HepG2 (cell line): Measurements from ENCODE around the gene INPP5K. TPM values are rescaled to one million over a fixed set of nuclear protein-coding genes. Genes with fewer than 3 reads are reported as not detected.
A peak's percentile ranks its signal among the peaks of the same experiment; 100 is the strongest.

Source experiments
- CREM ChIP-seq, 2 experiments: sonication (generic) in 1 of 2; formaldehyde crosslinking in 1 of 2; IDR thresholded peaks; 2 replicates each; pipeline versions ENCODE4 v1.4.0 to v1.6.1; 2016 to 2020; ENCODE audit warnings: antibody characterized with exemption in 1 of 2, mild to moderate bottlenecking in 1 of 2, missing genetic modification reagents in 1 of 2
- HNRNPUL1 ChIP-seq: fragments of 200-400 bp; formaldehyde crosslinking; IDR thresholded peaks from 2 replicates; pipeline ENCODE4 v1.6.1; 2017; ENCODE audit warnings: low read depth, mild to moderate bottlenecking, low read length, moderate library complexity
- PHB2 ChIP-seq: fragments of 450-650 bp; IDR thresholded peaks from 2 replicates; pipeline ENCODE4 v1.6.1; 2018; ENCODE audit not compliant: partially characterized antibody
- PPARG ChIP-seq: conservative IDR thresholded peaks from 2 replicates; pipeline ENCODE4 v1.6.1; 2016; ENCODE audit warnings: missing biosample characterization, missing genetic modification reagents
- ZNF121 ChIP-seq: sonication (generic); formaldehyde crosslinking; IDR thresholded peaks from 2 replicates; pipeline ENCODE4 v1.5.0; 2020; ENCODE audit warnings: mild to moderate bottlenecking, missing genetic modification reagents
- ZNF326 ChIP-seq: sonication (generic); formaldehyde crosslinking; IDR thresholded peaks from 2 replicates; pipeline ENCODE4 v1.4.0; 2020; ENCODE audit warnings: missing genetic modification reagents, borderline replicate concordance
- ZNF562 ChIP-seq: sonication (generic); formaldehyde crosslinking; IDR thresholded peaks from 2 replicates; pipeline ENCODE4 v1.8.0; 2022; ENCODE audit warnings: missing genetic modification reagents, borderline replicate concordance
- ZNF607 ChIP-seq: sonication (generic); formaldehyde crosslinking; IDR thresholded peaks from 2 replicates; pipeline ENCODE4 v1.5.1; 2020; ENCODE audit warnings: missing genetic modification reagents, mild to moderate bottlenecking, borderline replicate concordance
- ZNF652 ChIP-seq: IDR thresholded peaks from 2 replicates; pipeline ENCODE4 v1.6.1; 2016; ENCODE audit warnings: low read depth, borderline replicate concordance
- polyA plus RNA-seq, 8 experiments: library from polyadenylated mRNA; depleted of rRNA in 3 of 8; stranded (reverse) in 7 of 8; unstranded in 1 of 8; fragments of >200 nt; fragmentation: Illumina TruSeq in 4 of 8; extraction: Trizol in 4 of 8; gene quantifications; 2 replicates each; pipeline versions ENCODE4 v1.2.1 to v1.2.3, GENCODE V29; 2011 to 2016; ENCODE audit warnings: low read depth in 4 of 8, missing spikeins in 1 of 8, mixed read lengths in 1 of 8; ENCODE audit not compliant: insufficient read depth in 1 of 8
- total RNA-seq, 5 experiments: library from RNA; depleted of rRNA; stranded (reverse); fragments of >200 nt; fragmentation: Illumina TruSeq; extraction: Trizol; gene quantifications; 2 replicates each; pipeline ENCODE4 v1.2.3, GENCODE V29; 2016; ENCODE audit warnings: low read depth in 1 of 5
- TF ChIP-seq, protein P1 (sequence below): sonication (generic); formaldehyde crosslinking; IDR thresholded peaks from 2 replicates; pipeline ENCODE4 v1.4.0; 2020; ENCODE audit warnings: missing genetic modification reagents
- TF ChIP-seq, protein P2 (sequence below): sonication (generic); formaldehyde crosslinking; IDR thresholded peaks from 2 replicates; pipeline ENCODE4 v1.5.1; 2020; ENCODE audit warnings: mild to moderate bottlenecking, missing genetic modification reagents, moderate library complexity
- TF ChIP-seq, protein P3 (sequence below): sonication (generic); IDR thresholded peaks from 2 replicates; pipeline ENCODE4 v1.6.1; 2016; ENCODE audit warnings: low read depth, borderline replicate concordance
- TF ChIP-seq, protein P4 (sequence below): sonication (generic); formaldehyde crosslinking; IDR thresholded peaks from 2 replicates; pipeline ENCODE4 v1.4.0; 2020; ENCODE audit warnings: missing genetic modification reagents
- TF ChIP-seq, protein P5 (sequence below): IDR thresholded peaks from 2 replicates; pipeline ENCODE4 v1.6.1; 2016; ENCODE audit warnings: low read depth, control low read depth

The INPP5K gene
- total and polyA plus RNA-seq, 2 of the 13 experiments (the other 11 are each of a cell fraction or from before 2014, with no cell fraction given) = 4.8 to 9.6 TPM

DNA sequence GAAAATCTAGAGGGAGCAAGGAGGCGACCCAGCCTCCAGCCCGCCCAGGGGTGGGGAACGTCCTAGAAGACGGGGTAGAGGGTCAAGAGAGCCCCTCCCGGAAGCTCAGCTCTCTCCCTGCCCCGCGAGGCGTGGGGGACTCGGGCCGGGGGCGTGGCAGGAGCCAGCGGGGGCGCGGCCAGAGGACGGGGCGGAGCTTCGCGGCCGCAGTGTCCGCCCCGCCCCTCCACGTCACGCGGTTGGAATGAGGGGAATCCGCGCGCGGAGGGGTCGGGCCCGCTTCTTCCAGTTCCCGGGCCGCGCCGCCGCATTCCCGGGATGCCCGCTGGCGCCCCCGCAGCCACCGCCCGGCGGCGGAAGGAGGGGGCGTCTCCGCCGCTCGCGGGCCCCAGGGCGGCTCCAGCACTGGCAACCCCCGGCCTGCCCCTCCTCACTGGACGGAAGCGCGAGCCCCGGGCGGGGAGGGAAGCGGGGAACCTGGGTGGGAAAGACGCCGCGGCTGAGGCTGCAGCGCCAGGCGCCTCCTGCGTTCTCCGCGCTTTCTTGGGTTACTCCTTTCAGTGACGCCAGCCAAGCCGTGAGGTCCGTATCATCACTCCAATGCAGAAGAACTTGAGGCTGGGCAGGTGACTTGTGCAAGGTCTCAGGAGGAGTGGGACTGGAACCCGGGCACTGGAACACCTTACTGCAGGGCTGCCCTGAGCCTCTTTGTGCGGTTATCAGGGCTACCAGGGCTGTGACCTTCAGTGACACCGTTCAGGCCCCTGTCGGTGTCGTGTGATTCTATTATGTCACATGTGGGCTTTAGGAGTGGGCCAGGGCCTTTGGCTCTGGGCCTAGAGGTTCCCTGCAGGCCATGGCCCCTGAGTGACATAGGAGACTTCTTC is 28.2 kb downstream of the INPP5K start (continued):
- TF ChIP-seq, protein P1, sequence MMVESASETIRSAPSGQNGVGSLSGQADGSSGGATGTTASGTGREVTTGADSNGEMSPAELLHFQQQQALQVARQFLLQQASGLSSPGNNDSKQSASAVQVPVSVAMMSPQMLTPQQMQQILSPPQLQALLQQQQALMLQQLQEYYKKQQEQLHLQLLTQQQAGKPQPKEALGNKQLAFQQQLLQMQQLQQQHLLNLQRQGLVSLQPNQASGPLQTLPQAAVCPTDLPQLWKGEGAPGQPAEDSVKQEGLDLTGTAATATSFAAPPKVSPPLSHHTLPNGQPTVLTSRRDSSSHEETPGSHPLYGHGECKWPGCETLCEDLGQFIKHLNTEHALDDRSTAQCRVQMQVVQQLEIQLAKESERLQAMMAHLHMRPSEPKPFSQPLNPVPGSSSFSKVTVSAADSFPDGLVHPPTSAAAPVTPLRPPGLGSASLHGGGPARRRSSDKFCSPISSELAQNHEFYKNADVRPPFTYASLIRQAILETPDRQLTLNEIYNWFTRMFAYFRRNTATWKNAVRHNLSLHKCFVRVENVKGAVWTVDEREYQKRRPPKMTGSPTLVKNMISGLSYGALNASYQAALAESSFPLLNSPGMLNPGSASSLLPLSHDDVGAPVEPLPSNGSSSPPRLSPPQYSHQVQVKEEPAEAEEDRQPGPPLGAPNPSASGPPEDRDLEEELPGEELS (CRISPR knock-in tag) = no peak
- TF ChIP-seq ZNF121 (CRISPR knock-in tag) (no peak), PHB2 (no peak), CREM (IDR thresholded peaks at IDR 0.05) (no peak), CREM (CRISPR knock-in tag; IDR thresholded peaks at IDR 0.05) (no peak), ZNF652 (CRISPR knock-in tag) (no peak), ZNF326 (CRISPR knock-in tag) (no peak), ZNF562 (CRISPR knock-in tag) (no peak), HNRNPUL1 (no peak), ZNF607 (CRISPR knock-in tag) (peak; percentile 45; the same call in 1 of the 2 replicates), PPARG (CRISPR knock-in tag) (no peak)
- TF ChIP-seq, protein P2, sequence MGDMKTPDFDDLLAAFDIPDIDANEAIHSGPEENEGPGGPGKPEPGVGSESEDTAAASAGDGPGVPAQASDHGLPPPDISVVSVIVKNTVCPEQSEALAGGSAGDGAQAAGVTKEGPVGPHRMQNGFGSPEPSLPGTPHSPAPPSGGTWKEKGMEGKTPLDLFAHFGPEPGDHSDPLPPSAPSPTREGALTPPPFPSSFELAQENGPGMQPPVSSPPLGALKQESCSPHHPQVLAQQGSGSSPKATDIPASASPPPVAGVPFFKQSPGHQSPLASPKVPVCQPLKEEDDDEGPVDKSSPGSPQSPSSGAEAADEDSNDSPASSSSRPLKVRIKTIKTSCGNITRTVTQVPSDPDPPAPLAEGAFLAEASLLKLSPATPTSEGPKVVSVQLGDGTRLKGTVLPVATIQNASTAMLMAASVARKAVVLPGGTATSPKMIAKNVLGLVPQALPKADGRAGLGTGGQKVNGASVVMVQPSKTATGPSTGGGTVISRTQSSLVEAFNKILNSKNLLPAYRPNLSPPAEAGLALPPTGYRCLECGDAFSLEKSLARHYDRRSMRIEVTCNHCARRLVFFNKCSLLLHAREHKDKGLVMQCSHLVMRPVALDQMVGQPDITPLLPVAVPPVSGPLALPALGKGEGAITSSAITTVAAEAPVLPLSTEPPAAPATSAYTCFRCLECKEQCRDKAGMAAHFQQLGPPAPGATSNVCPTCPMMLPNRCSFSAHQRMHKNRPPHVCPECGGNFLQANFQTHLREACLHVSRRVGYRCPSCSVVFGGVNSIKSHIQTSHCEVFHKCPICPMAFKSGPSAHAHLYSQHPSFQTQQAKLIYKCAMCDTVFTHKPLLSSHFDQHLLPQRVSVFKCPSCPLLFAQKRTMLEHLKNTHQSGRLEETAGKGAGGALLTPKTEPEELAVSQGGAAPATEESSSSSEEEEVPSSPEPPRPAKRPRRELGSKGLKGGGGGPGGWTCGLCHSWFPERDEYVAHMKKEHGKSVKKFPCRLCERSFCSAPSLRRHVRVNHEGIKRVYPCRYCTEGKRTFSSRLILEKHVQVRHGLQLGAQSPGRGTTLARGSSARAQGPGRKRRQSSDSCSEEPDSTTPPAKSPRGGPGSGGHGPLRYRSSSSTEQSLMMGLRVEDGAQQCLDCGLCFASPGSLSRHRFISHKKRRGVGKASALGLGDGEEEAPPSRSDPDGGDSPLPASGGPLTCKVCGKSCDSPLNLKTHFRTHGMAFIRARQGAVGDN = peak; percentile 79
- TF ChIP-seq, protein P3, sequence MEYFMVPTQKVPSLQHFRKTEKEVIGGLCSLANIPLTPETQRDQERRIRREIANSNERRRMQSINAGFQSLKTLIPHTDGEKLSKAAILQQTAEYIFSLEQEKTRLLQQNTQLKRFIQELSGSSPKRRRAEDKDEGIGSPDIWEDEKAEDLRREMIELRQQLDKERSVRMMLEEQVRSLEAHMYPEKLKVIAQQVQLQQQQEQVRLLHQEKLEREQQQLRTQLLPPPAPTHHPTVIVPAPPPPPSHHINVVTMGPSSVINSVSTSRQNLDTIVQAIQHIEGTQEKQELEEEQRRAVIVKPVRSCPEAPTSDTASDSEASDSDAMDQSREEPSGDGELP = no peak
- TF ChIP-seq, protein P4, sequence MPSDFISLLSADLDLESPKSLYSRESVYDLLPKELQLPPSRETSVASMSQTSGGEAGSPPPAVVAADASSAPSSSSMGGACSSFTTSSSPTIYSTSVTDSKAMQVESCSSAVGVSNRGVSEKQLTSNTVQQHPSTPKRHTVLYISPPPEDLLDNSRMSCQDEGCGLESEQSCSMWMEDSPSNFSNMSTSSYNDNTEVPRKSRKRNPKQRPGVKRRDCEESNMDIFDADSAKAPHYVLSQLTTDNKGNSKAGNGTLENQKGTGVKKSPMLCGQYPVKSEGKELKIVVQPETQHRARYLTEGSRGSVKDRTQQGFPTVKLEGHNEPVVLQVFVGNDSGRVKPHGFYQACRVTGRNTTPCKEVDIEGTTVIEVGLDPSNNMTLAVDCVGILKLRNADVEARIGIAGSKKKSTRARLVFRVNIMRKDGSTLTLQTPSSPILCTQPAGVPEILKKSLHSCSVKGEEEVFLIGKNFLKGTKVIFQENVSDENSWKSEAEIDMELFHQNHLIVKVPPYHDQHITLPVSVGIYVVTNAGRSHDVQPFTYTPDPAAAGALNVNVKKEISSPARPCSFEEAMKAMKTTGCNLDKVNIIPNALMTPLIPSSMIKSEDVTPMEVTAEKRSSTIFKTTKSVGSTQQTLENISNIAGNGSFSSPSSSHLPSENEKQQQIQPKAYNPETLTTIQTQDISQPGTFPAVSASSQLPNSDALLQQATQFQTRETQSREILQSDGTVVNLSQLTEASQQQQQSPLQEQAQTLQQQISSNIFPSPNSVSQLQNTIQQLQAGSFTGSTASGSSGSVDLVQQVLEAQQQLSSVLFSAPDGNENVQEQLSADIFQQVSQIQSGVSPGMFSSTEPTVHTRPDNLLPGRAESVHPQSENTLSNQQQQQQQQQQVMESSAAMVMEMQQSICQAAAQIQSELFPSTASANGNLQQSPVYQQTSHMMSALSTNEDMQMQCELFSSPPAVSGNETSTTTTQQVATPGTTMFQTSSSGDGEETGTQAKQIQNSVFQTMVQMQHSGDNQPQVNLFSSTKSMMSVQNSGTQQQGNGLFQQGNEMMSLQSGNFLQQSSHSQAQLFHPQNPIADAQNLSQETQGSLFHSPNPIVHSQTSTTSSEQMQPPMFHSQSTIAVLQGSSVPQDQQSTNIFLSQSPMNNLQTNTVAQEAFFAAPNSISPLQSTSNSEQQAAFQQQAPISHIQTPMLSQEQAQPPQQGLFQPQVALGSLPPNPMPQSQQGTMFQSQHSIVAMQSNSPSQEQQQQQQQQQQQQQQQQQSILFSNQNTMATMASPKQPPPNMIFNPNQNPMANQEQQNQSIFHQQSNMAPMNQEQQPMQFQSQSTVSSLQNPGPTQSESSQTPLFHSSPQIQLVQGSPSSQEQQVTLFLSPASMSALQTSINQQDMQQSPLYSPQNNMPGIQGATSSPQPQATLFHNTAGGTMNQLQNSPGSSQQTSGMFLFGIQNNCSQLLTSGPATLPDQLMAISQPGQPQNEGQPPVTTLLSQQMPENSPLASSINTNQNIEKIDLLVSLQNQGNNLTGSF (CRISPR knock-in tag) = 0 out of 2 replicates have a peak, but pooled peaks have one; percentile 18
- TF ChIP-seq, protein P5, sequence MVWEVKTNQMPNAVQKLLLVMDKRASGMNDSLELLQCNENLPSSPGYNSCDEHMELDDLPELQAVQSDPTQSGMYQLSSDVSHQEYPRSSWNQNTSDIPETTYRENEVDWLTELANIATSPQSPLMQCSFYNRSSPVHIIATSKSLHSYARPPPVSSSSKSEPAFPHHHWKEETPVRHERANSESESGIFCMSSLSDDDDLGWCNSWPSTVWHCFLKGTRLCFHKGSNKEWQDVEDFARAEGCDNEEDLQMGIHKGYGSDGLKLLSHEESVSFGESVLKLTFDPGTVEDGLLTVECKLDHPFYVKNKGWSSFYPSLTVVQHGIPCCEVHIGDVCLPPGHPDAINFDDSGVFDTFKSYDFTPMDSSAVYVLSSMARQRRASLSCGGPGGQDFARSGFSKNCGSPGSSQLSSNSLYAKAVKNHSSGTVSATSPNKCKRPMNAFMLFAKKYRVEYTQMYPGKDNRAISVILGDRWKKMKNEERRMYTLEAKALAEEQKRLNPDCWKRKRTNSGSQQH (CRISPR knock-in tag) = no peak
